ENCODE results near the gene ELMO1.

ELMO1 gene

GRCh38 chr7:37033141-37033540, 415.5 kb downstream of the ELMO1 start:
- Histone ChIP-seq H3K36me3 (ENCODE audit: control insufficient read depth in 1 of 2, insufficient read depth in 2 of 2, low read length in 2 of 2) (no peaks in the 10 kb centered on the region), H3K27ac (ENCODE audit: low read depth, low read length) (peak overlapping the region; percentile 66), H2BK120ac (ENCODE audit: insufficient read depth, low read length, poor library complexity) (no peak overlapping the region), H3K9me3 (ENCODE audit: insufficient read depth, low read depth, low read length) (no peaks in the 10 kb centered on the region), H2AK5ac (ENCODE audit: low read length) (no peak overlapping the region), H3K14ac (ENCODE audit: low read length) (no peak overlapping the region), H3K18ac (ENCODE audit: low read length) (no peak overlapping the region), H3K79me1 (ENCODE audit: low read length) (peaks cover 12% of the 10 kb centered on the region), H3K4me1 (ENCODE audit: control insufficient read depth in 1 of 2, insufficient read depth in 2 of 2, low read length in 2 of 2) (peaks cover 13 to 23% of the 10 kb centered on the region in 2 experiments), H2AFZ (ENCODE audit: insufficient read depth, low read length, poor library complexity) (no peak overlapping the region), H3K9ac (ENCODE audit: low read length) (no peak overlapping the region), H3K4me2 (ENCODE audit: low read length) (no peak overlapping the region), H2BK12ac (ENCODE audit: low read length) (no peak overlapping the region), H2BK5ac (ENCODE audit: low read depth, low read length, poor library complexity) (no peak overlapping the region), H4K12ac (ENCODE audit: low read depth, low read length) (no peak overlapping the region), H4K8ac (ENCODE audit: low read depth, low read length) (peak overlapping the region; percentile 57), H3K79me2 (ENCODE audit: control insufficient read depth, insufficient read depth, low read length, poor library complexity) (no peaks in the 10 kb centered on the region), H3K27me3 (ENCODE audit: insufficient read depth, low read length) (no peaks in the 10 kb centered on the region), H4K91ac (ENCODE audit: low read depth, low read length) (no peak overlapping the region), H3K4me3 (ENCODE audit: low read depth, low read length) (no peak overlapping the region), H3K4ac (ENCODE audit: low read depth, low read length) (no peak overlapping the region), H3K23ac (ENCODE audit: low read length) (no peak overlapping the region)
- DNase-seq = no peak
- WGBS (ENCODE audit: extremely low coverage, insufficient coverage, insufficient read length) = no CpG with 5 or more reads among the region's 8 CpGs

GRCh38 chr7:37032258-37032601, 416.4 kb downstream of the ELMO1 start:
- Histone ChIP-seq H2AK5ac (ENCODE audit: low read length) (no peak overlapping the region), H3K4me1 (ENCODE audit: control insufficient read depth in 1 of 2, insufficient read depth in 2 of 2, low read length in 2 of 2) (peaks cover 13 to 23% of the 10 kb centered on the region in 2 experiments), H3K23ac (ENCODE audit: low read length) (no peak overlapping the region), H3K4ac (ENCODE audit: low read depth, low read length) (no peak overlapping the region), H4K91ac (ENCODE audit: low read depth, low read length) (peak overlapping the region; percentile 55), H4K12ac (ENCODE audit: low read depth, low read length) (no peak overlapping the region), H3K36me3 (ENCODE audit: control insufficient read depth in 1 of 2, insufficient read depth in 2 of 2, low read length in 2 of 2) (no peaks in the 10 kb centered on the region), H2AFZ (ENCODE audit: insufficient read depth, low read length, poor library complexity) (no peak overlapping the region), H2BK5ac (ENCODE audit: low read depth, low read length, poor library complexity) (peak overlapping the region; percentile 62), H3K79me2 (ENCODE audit: control insufficient read depth, insufficient read depth, low read length, poor library complexity) (no peaks in the 10 kb centered on the region), H2BK120ac (ENCODE audit: insufficient read depth, low read length, poor library complexity) (peak overlapping the region; percentile 47), H3K18ac (ENCODE audit: low read length) (no peak overlapping the region), H3K9me3 (ENCODE audit: insufficient read depth, low read depth, low read length) (no peaks in the 10 kb centered on the region), H3K4me2 (ENCODE audit: low read length) (peak overlapping the region; percentile 38), H3K79me1 (ENCODE audit: low read length) (peaks cover 12% of the 10 kb centered on the region), H3K27ac (ENCODE audit: low read depth, low read length) (peak overlapping the region; percentile 66), H3K9ac (ENCODE audit: low read length) (no peak overlapping the region), H3K14ac (ENCODE audit: low read length) (no peak overlapping the region), H3K27me3 (ENCODE audit: insufficient read depth, low read length) (no peaks in the 10 kb centered on the region), H3K4me3 (ENCODE audit: low read depth, low read length) (no peak overlapping the region), H4K8ac (ENCODE audit: low read depth, low read length) (peak overlapping the region; percentile 31), H2BK12ac (ENCODE audit: low read length) (peak overlapping the region; percentile 51)
- DNase-seq = no peak
- WGBS (ENCODE audit: extremely low coverage, insufficient coverage, insufficient read length) = no CpG with 5 or more reads among the region's 4 CpGs

GRCh38 chr7:37031571-37032257, 416.9 kb downstream of the ELMO1 start:
- H3K27me3 ChIP-seq (ENCODE audit: insufficient read depth, low read length) = no peaks in the 10 kb centered on the region
- WGBS (ENCODE audit: extremely low coverage, insufficient coverage, insufficient read length) = no CpG with 5 or more reads among the region's 9 CpGs
- peak; percentile 90 to 98 for DNase-seq
- peak overlapping the region; percentile 51 for H3K4me2 ChIP-seq (ENCODE audit: low read length)
- H3K9ac ChIP-seq (ENCODE audit: low read length) = no peak overlapping the region
- no peak overlapping the region for H3K4ac ChIP-seq (ENCODE audit: low read depth, low read length)
- H2AFZ ChIP-seq (ENCODE audit: insufficient read depth, low read length, poor library complexity) = no peak overlapping the region
- no peak overlapping the region for H4K12ac ChIP-seq (ENCODE audit: low read depth, low read length)
- H2BK5ac ChIP-seq (ENCODE audit: low read depth, low read length, poor library complexity) = peak overlapping the region; percentile 60
- H3K4me3 ChIP-seq (ENCODE audit: low read depth, low read length) = no peak overlapping the region
- H3K18ac ChIP-seq (ENCODE audit: low read length) = no peak overlapping the region
- H3K14ac ChIP-seq (ENCODE audit: low read length) = no peak overlapping the region
- peak overlapping the region; percentile 51 for H4K91ac ChIP-seq (ENCODE audit: low read depth, low read length)
- H3K36me3 ChIP-seq (ENCODE audit: control insufficient read depth in 1 of 2, insufficient read depth in 2 of 2, low read length in 2 of 2) = no peaks in the 10 kb centered on the region
- H3K27ac ChIP-seq (ENCODE audit: low read depth, low read length) = peak overlapping the region; percentile 66
- peaks cover 13 to 23% of the 10 kb centered on the region in 2 experiments for H3K4me1 ChIP-seq (ENCODE audit: control insufficient read depth in 1 of 2, insufficient read depth in 2 of 2, low read length in 2 of 2)
- H4K8ac ChIP-seq (ENCODE audit: low read depth, low read length) = peak overlapping the region; percentile 18
- H3K79me1 ChIP-seq (ENCODE audit: low read length) = peaks cover 12% of the 10 kb centered on the region
- H3K79me2 ChIP-seq (ENCODE audit: control insufficient read depth, insufficient read depth, low read length, poor library complexity) = no peaks in the 10 kb centered on the region
- peak overlapping the region; percentile 83 for H2BK12ac ChIP-seq (ENCODE audit: low read length)
- H3K23ac ChIP-seq (ENCODE audit: low read length) = no peak overlapping the region
- H2BK120ac ChIP-seq (ENCODE audit: insufficient read depth, low read length, poor library complexity) = peak overlapping the region; percentile 69
- H3K9me3 ChIP-seq (ENCODE audit: insufficient read depth, low read depth, low read length) = no peaks in the 10 kb centered on the region
- no peak overlapping the region for H2AK5ac ChIP-seq (ENCODE audit: low read length)

- H3K79me2 ChIP-seq (ENCODE audit: control insufficient read depth, insufficient read depth, low read length, poor library complexity) = no peaks in the 10 kb centered on the region
- no peak overlapping the region for H2AFZ ChIP-seq (ENCODE audit: insufficient read depth, low read length, poor library complexity)
- H3K18ac ChIP-seq (ENCODE audit: low read length) = no peak overlapping the region
- no peak overlapping the region for H3K14ac ChIP-seq (ENCODE audit: low read length)
- no peak overlapping the region for H2BK12ac ChIP-seq (ENCODE audit: low read length)
- H4K91ac ChIP-seq (ENCODE audit: low read depth, low read length) = no peak overlapping the region
- H3K27me3 ChIP-seq (ENCODE audit: insufficient read depth, low read length) = no peaks in the 10 kb centered on the region
- H3K4ac ChIP-seq (ENCODE audit: low read depth, low read length) = no peak overlapping the region
- H3K4me3 ChIP-seq (ENCODE audit: low read depth, low read length) = no peak overlapping the region
- H2BK120ac ChIP-seq (ENCODE audit: insufficient read depth, low read length, poor library complexity) = no peak overlapping the region
- no peak overlapping the region for H2BK5ac ChIP-seq (ENCODE audit: low read depth, low read length, poor library complexity)
- peaks cover 13 to 23% of the 10 kb centered on the region in 2 experiments for H3K4me1 ChIP-seq (ENCODE audit: control insufficient read depth in 1 of 2, insufficient read depth in 2 of 2, low read length in 2 of 2)
- DNase-seq = no peak
- no peak overlapping the region for H4K8ac ChIP-seq (ENCODE audit: low read depth, low read length)
- peaks cover under 1% of the 10 kb centered on the region for H3K9me3 ChIP-seq (ENCODE audit: insufficient read depth, low read depth, low read length)
- no peak overlapping the region for H2AK5ac ChIP-seq (ENCODE audit: low read length)
- peaks cover 12% of the 10 kb centered on the region for H3K79me1 ChIP-seq (ENCODE audit: low read length)
- no peak overlapping the region for H3K27ac ChIP-seq (ENCODE audit: low read depth, low read length)
- no peak overlapping the region for H3K23ac ChIP-seq (ENCODE audit: low read length)
- H3K4me2 ChIP-seq (ENCODE audit: low read length) = no peak overlapping the region
- H3K9ac ChIP-seq (ENCODE audit: low read length) = no peak overlapping the region
- no peak overlapping the region for H4K12ac ChIP-seq (ENCODE audit: low read depth, low read length)
- WGBS (ENCODE audit: extremely low coverage, insufficient coverage, insufficient read length) = no CpG with 5 or more reads among the region's 5 CpGs
- H3K36me3 ChIP-seq (ENCODE audit: control insufficient read depth in 1 of 2, insufficient read depth in 2 of 2, low read length in 2 of 2) = no peaks in the 10 kb centered on the region
Observed at GRCh38 chr7:37028909-37029440, 419.7 kb downstream of the ELMO1 start.

Measured in trophoblast cell (in vitro differentiated cells and primary cell).